HT-29 (cell line): ENCODE measurements around the gene ACOX1. TPM values are rescaled to one million over a fixed set of nuclear protein-coding genes. Genes with fewer than 3 reads are reported as not detected.

ENCODE experiments used
- DNase-seq: peaks from one replicate; pipeline ENCODE4 v3.0.0-alpha.2; 2015; ENCODE audit warnings: low spot score
- total RNA-seq: library from RNA; depleted of rRNA; stranded (reverse); fragments of >200 nt; shearing (Covaris generic); gene quantifications from 2 replicates; pipeline ENCODE4 v1.2.3, GENCODE V29; 2014

Gene ACOX1
- total RNA-seq, 1 experiment from 2014 or later, result 46.5 TPM

- DNase-seq, result no peak
These were observed 29.9 kb upstream of the ACOX1 start for GRCh38 chr17:76008630-76009425.

GRCh38 chr17:76008208-76008607, 29.2 kb upstream of the ACOX1 start:
- DNase-seq, result no peak

- DNase-seq, result no peak
These were observed 28.8 kb upstream of the ACOX1 start for GRCh38 chr17:76007850-76008165.

- DNase-seq, result no peak
These were observed 28.3 kb upstream of the ACOX1 start for GRCh38 chr17:76007131-76007849.

GRCh38 chr17:76005263-76006149, 26.5 kb upstream of the ACOX1 start:
- DNase-seq, result peak; percentile 86

GRCh38 chr17:76004750-76005262, 25.8 kb upstream of the ACOX1 start:
- no peak for DNase-seq

GRCh38 chr17:76003915-76004314, 24.9 kb upstream of the ACOX1 start:
- no peak for DNase-seq

GRCh38 chr17:76002100-76002499, 23.1 kb upstream of the ACOX1 start:
- no peak for DNase-seq

GRCh38 chr17:76000755-76001521, 22.0 kb upstream of the ACOX1 start, which contains the start of gene CDK3:
Gene CDK3 (plus strand): TSS chr17:76000855. CDS start chr17:76001426, 571 bp downstream.
- no peak for DNase-seq

- peak; percentile 47 for DNase-seq
These were observed 21.2 kb upstream of the ACOX1 start for GRCh38 chr17:76000016-76000754.

GRCh38 chr17:75998327-75998795, 19.4 kb upstream of the ACOX1 start:
- peak; percentile 21 for DNase-seq

GRCh38 chr17:75996665-75997590, 18.0 kb upstream of the ACOX1 start:
- peak; percentile 88 for DNase-seq

- DNase-seq, result no peak
These were observed 16.5 kb upstream of the ACOX1 start for GRCh38 chr17:75995385-75995925.

GRCh38 chr17:75994802-75995370, 15.9 kb upstream of the ACOX1 start:
- DNase-seq, result no peak

- DNase-seq, result no peak
These were observed 12.4 kb upstream of the ACOX1 start for GRCh38 chr17:75991396-75991795.

- no peak for DNase-seq
These were observed 8.1 kb upstream of the ACOX1 start for GRCh38 chr17:75987041-75987440.

GRCh38 chr17:75985986-75986385, 7.0 kb upstream of the ACOX1 start:
- no peak for DNase-seq

GRCh38 chr17:75983501-75984181, 4.7 kb upstream of the ACOX1 start:
- no peak for DNase-seq
